Measurements from ENCODE around the gene B4GALNT3. TPM values are rescaled to one million over a fixed set of nuclear protein-coding genes. Genes with fewer than 3 reads are reported as not detected.

The B4GALNT3 gene
- total and polyA plus RNA-seq, 2 of the 13 experiments (the other 11 are each of a cell fraction or from before 2014, with no cell fraction given) = 3.2 to 4.4 TPM

GRCh38 chr12:501722-502447, 42.1 kb downstream of the B4GALNT3 start (continued):
- TF ChIP-seq FOXJ3 (CRISPR knock-in tag; IDR thresholded peaks at IDR 0.05; ENCODE audit: borderline replicate concordance) (no peak), ZNF790 (CRISPR knock-in tag; IDR thresholded peaks at IDR 0.05; ENCODE audit: borderline replicate concordance) (no peak), ZFP36L2 (CRISPR knock-in tag; IDR thresholded peaks at IDR 0.05) (no peak), HIVEP1 (CRISPR knock-in tag; IDR thresholded peaks at IDR 0.05) (no peak), GRHL1 (CRISPR knock-in tag; conservative IDR thresholded peaks at IDR 0.05) (no peak), ZNF44 (CRISPR knock-in tag; IDR thresholded peaks at IDR 0.05) (no peak), SOX13 (IDR thresholded peaks at IDR 0.05) (no peak), SOX13 (CRISPR knock-in tag; conservative IDR thresholded peaks at IDR 0.05 in 1 of 2, IDR thresholded peaks at IDR 0.05 in 1 of 2) (no peak)

- CTCF ChIA-PET (ENCODE audit: low intra/inter-chr PET ratio, low total read pairs) = no interaction called here
- no peaks in the 10 kb centered on the region for H4K20me1 ChIP-seq (ENCODE audit: insufficient read depth, low read length)
- in situ Hi-C loops (cut with HindIII; ENCODE audit: extremely low pct_ligation_motif_present, low pct_unique_long_range_greater_than_20kb) (no loop called here), intact Hi-C loops (cut with micrococcal nuclease; ENCODE audit: unreplicated experiment) (no loop called here)
- peak overlapping the region; percentile 8; the same call in 1 of the 2 replicates for H3K4me2 ChIP-seq (ENCODE audit: low read depth, low read length)
- no peaks in the 10 kb centered on the region for H3K9me3 ChIP-seq (ENCODE audit: low read length)
- 33% methylated on average over 7 of the region's 7 CpGs for WGBS (ENCODE audit: low lambda C conversion rate)
- FAIRE-seq (no peak), DNase-seq (ENCODE audit: low spot score) (no peak), ATAC-seq (peak; percentile 35; the same call in 2 of the 3 replicates)
- H3K79me2 ChIP-seq (ENCODE audit: insufficient read depth, low read length) = no peaks in the 10 kb centered on the region
- no peak overlapping the region for H3K9ac ChIP-seq (ENCODE audit: insufficient read depth, low read depth, low read length)
- H3K36me3 ChIP-seq (replicated peaks in 1 of 2; ENCODE audit: control insufficient read depth in 1 of 2, insufficient read depth in 2 of 2, low read length in 2 of 2) = no peaks in the 10 kb centered on the region
- POLR2A ChIA-PET = no interaction called here
- no peak overlapping the region for H3K27ac ChIP-seq (ENCODE audit: extremely low read length, insufficient read depth, low read length)
- H2AFZ ChIP-seq (ENCODE audit: low read length) = no peak overlapping the region
- no peak overlapping the region for H3K4me3 ChIP-seq (replicated peaks in 1 of 3; ENCODE audit: insufficient read depth in 1 of 3, low read depth in 2 of 3, low read length in 3 of 3)
- H3K4me1 ChIP-seq (ENCODE audit: insufficient read depth, low read length) = peaks cover 18% of the 10 kb centered on the region
- no TSS peak for BruUV-seq (replicated peaks)
- peaks cover 0 to 1% of the 10 kb centered on the region in 2 experiments; a peak in 1 of 5 replicates for H3K27me3 ChIP-seq (ENCODE audit: control insufficient read depth in 1 of 2, insufficient read depth in 2 of 2, low read length in 2 of 2)
- no peak for TF ChIP-seq ZNF264 (CRISPR knock-in tag; IDR thresholded peaks at IDR 0.05)
- TF ChIP-seq MED8 (CRISPR knock-in tag; IDR thresholded peaks at IDR 0.05; ENCODE audit: insufficient replicate concordance) = no peak
- TF ChIP-seq SP5 (CRISPR knock-in tag; IDR thresholded peaks at IDR 0.05; ENCODE audit: borderline replicate concordance, low read depth) = no peak
- TF ChIP-seq ZNF790 (CRISPR knock-in tag; IDR thresholded peaks at IDR 0.05; ENCODE audit: borderline replicate concordance) = no peak
- no peak for TF ChIP-seq CCAR2 (optimal IDR thresholded peaks at IDR 0.05; ENCODE audit: low read depth, low read length)
- TF ChIP-seq AKNA (CRISPR knock-in tag; IDR thresholded peaks at IDR 0.05; ENCODE audit: borderline replicate concordance) = no peak
- TF ChIP-seq SYNCRIP (IDR thresholded peaks at IDR 0.05; ENCODE audit: insufficient read depth, low read depth, low read length) = no peak
- TF ChIP-seq SRSF1 (optimal IDR thresholded peaks at IDR 0.05; ENCODE audit: low read depth, low read length) = no peak
- no peak for TF ChIP-seq HMG20B (CRISPR knock-in tag; conservative IDR thresholded peaks at IDR 0.05)
These were observed 43.5 kb downstream of the B4GALNT3 start for GRCh38 chr12:503111-503761.
